Spinal cord (tissue), 10 donors: ENCODE data around the gene B4GALT5. TPM values are rescaled to one million over a fixed set of nuclear protein-coding genes. Genes with fewer than 3 reads are reported as not detected.
A peak's percentile ranks its signal among the peaks of the same experiment; 100 is the strongest.

Experiments used
- DNase-seq, 6 donors: peaks; one replicate each; pipeline versions ENCODE4 v3.0.0 to v3.0.0-alpha.2; 2013 to 2015; ENCODE audit warnings: low spot score in 6 of 6, low read depth in 4 of 6
- H3K27ac ChIP-seq: one replicate; pipeline ENCODE4 v1.5.1; 2013; ENCODE audit warnings: low read depth, low read length, control low read depth
- H3K27me3 ChIP-seq: one replicate; pipeline ENCODE4 v1.6.1; 2013; ENCODE audit warnings: low read length; ENCODE audit not compliant: control insufficient read depth, insufficient read depth
- H3K36me3 ChIP-seq: one replicate; pipeline ENCODE4 v1.6.1; 2013; ENCODE audit warnings: low read length; ENCODE audit not compliant: control insufficient read depth, insufficient read depth
- H3K4me1 ChIP-seq: one replicate; pipeline ENCODE4 v1.6.1; 2013; ENCODE audit warnings: low read length; ENCODE audit not compliant: control insufficient read depth, insufficient read depth
- H3K4me3 ChIP-seq: one replicate; pipeline ENCODE4 v1.5.1; 2013; ENCODE audit warnings: low read depth, low read length, control low read depth
- H3K9me3 ChIP-seq: one replicate; pipeline ENCODE4 v1.6.1; 2013; ENCODE audit warnings: low read length; ENCODE audit not compliant: control insufficient read depth, insufficient read depth
- WGBS: methylation state at CpG from one replicate; pipeline ENCODE4 v1.1.5; 2013; ENCODE audit warnings: missing lambda C conversion rate; ENCODE audit not compliant: insufficient coverage; 5-methylcytosine and 5-hydroxymethylcytosine counted together
- polyA plus RNA-seq, 2 donors: library from polyadenylated mRNA; unstranded; fragments of 120-200 nt; gene quantifications; one replicate each; pipeline ENCODE4 v1.2.1, GENCODE V29; 2013; ENCODE audit not compliant: insufficient read length in 2 of 2
- total RNA-seq, 2 donors: library from RNA; depleted of rRNA in 1 of 2; stranded (reverse); fragments of 120-200 nt in 1 of 2; fragments of >200 nt in 1 of 2; gene quantifications; one replicate each; pipeline versions ENCODE4 v1.2.3 to v1.2.4, GENCODE V29; 2013 to 2014
- donor health status: healthy.

The B4GALT5 gene
- total and polyA plus RNA-seq, 4 donors, result 29.6 to 67.9 (median 58.1) TPM

DNA sequence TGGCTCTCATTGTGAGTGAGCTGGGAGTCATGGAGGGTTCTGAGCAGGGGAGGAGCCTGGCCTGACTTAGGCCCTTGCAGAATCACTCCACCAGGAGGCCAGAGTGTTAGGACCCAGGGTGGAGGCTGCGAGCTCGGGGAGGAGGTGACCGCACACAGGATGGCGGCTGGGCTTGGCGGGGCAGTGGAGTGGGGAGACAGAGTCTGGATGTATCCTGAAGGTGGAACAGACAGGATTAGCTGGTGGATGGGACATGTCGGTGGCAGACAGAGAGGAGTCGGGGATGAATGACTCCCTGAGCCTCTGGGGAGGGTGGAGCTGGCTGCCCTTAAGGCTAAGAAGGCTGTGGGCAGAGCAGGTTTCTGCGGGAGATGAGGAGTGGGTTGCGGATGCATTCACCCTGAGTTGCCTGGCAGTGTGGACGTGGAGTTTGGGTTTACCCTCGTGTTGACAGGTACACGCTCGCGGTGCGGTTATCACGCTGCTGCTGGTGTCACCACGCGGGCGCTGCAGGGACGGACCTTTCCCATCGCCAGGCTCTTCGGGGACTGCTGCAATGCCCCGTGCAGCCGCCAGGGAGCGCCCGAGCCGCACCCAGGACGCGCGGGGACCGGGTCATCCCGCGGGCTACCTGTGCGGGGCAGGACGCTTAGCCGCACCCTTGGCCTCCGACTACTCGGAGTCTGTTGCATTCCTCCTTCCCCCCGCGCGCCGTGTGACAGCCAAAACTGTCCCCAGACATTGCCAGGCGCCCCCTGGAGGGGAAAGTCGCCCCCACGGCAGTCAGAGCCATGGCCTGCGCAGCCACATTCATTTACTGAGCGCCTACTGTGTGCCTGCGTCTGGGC is 102.8 kb downstream of the B4GALT5 start:
- 13% methylated on average over 48 of the region's 48 CpGs for WGBS
- H3K9me3 ChIP-seq, result no peaks in the 10 kb centered on the region
- H3K27ac ChIP-seq, result no peak overlapping the region
- H3K4me3 ChIP-seq, result no peak overlapping the region
- H3K4me1 ChIP-seq, result peaks cover 24% of the 10 kb centered on the region
- DNase-seq, result peak in 2 of 6 donors; percentile 75 to 76
- peaks cover 3% of the 10 kb centered on the region for H3K27me3 ChIP-seq
- H3K36me3 ChIP-seq, result no peaks in the 10 kb centered on the region

GRCh38 chr20:49608752-49609670 is 104.7 kb downstream of the B4GALT5 start:
- DNase-seq, result peak in 2 of 6 donors; percentile 72 to 84
- Histone ChIP-seq H3K4me1 (peaks cover 28% of the 10 kb centered on the region), H3K9me3 (no peaks in the 10 kb centered on the region), H3K4me3 (no peak overlapping the region), H3K27me3 (peaks cover 3% of the 10 kb centered on the region), H3K27ac (no peak overlapping the region), H3K36me3 (no peaks in the 10 kb centered on the region)
- WGBS, result 2% methylated on average over 14 of the region's 17 CpGs

DNA sequence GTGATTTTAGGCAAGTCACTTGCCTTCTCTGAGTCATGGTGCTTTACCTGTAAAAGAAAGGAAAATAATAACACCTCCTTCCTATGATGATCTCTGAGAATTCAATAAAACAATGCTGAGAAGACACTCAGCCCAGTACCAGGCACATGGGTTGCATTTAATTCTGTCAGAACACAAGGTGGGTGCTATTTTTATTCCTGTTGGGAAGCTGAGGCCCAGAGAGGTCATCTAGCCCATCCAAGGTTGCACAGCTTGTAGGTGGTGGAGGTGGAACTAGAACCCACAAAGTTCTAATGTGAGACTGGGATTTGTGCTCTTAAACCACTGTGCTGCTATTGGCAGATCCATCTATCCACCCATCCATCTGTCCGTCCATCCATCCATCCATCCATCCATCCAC is 106.1 kb downstream of the B4GALT5 start:
- H3K36me3 ChIP-seq, result no peaks in the 10 kb centered on the region
- H3K4me1 ChIP-seq, result peaks cover 26% of the 10 kb centered on the region
- DNase-seq, result no peak
- peaks cover 3% of the 10 kb centered on the region for H3K27me3 ChIP-seq
- no peak overlapping the region for H3K27ac ChIP-seq
- no peaks in the 10 kb centered on the region for H3K9me3 ChIP-seq
- no peak overlapping the region for H3K4me3 ChIP-seq
- WGBS, result 100% methylated on average over 1 of the region's 1 CpG

- H3K27ac ChIP-seq, result no peak overlapping the region
- WGBS, result 52% methylated on average over 11 of the region's 11 CpGs
Measured at GRCh38 chr20:49603209-49603627, 110.5 kb downstream of the B4GALT5 start.

DNA sequence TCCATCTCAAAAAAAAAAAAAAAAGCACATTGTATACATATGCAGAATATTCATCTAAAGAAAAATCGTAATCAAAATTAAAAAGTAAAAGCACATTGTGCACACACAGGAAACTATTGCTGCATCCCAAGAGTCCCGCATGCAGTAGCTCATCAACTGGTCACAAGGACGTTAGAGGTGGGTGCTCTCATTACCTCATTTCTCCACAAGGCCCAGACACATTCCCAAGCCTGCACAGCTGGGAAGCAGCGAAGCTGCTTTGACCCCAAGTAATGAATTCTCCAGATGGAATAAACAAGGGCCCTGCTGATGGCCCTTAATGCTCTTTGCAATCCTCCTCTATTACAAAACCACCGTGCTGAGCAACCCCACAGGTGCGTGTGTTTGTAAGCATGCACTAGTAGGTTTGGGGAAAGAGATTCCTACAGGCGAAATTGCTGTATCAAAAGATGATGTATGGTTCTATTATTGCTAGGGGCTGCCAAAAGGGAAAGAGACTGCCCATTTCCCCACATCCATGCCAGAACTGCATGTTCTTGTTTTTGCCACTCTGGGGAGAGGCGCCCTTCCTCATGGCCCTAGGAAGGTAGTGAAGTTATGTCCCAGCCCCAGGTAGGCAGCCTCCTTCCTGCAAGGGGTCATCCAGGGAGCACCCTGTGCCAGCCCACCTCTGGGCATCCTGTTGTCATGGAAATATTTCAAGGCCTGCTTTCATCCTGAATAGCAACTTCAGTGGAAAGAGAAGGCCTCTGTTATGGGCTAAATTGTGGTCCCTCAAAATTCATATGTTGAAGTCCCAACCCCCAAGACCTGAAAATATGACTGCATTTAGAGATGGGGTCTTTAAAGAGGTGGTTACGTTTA is 111.1 kb downstream of the B4GALT5 start:
- peaks cover 9% of the 10 kb centered on the region for H3K4me1 ChIP-seq
- no peaks in the 10 kb centered on the region for H3K9me3 ChIP-seq
- WGBS, result 87% methylated on average over 5 of the region's 9 CpGs
- H3K36me3 ChIP-seq, result no peaks in the 10 kb centered on the region
- no peak overlapping the region for H3K4me3 ChIP-seq
- no peak overlapping the region for H3K27ac ChIP-seq
- no peaks in the 10 kb centered on the region for H3K27me3 ChIP-seq
- DNase-seq, result no peak

More at GRCh38 chr20:49603209-49603627, 110.5 kb downstream of the B4GALT5 start:
- Histone ChIP-seq H3K36me3 (no peaks in the 10 kb centered on the region), H3K4me3 (no peak overlapping the region), H3K9me3 (no peaks in the 10 kb centered on the region), H3K27me3 (no peaks in the 10 kb centered on the region), H3K4me1 (peaks cover 9% of the 10 kb centered on the region)
- peak in 2 of 6 donors; percentile 36 to 39 for DNase-seq

GRCh38 chr20:49601153-49601924 is 112.3 kb downstream of the B4GALT5 start:
- H3K9me3 ChIP-seq, result no peaks in the 10 kb centered on the region
- no peak for DNase-seq
- WGBS, result 87% methylated on average over 5 of the region's 5 CpGs

DNA sequence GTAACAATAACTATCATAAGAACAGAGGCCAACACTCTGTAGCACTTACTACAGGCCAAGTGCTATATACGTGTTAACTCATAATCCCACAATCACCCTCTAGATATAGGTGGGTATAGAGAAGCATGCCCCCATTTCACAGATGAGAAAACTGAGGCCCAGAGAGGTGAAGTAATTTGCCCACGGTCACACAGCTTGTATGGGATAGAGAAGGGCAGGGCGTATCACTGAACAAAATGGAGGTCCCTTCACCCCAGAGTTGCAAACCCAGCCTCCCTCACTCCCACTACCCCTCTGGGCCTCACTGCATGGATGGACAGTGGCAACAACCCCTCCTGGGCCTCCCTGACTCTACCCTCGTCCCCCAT is 113.9 kb downstream of the B4GALT5 start:
- no peak overlapping the region for H3K27ac ChIP-seq
- H3K4me1 ChIP-seq, result peaks cover 9% of the 10 kb centered on the region
- no peak overlapping the region for H3K4me3 ChIP-seq
- H3K36me3 ChIP-seq, result no peaks in the 10 kb centered on the region
- DNase-seq, result no peak
- H3K27me3 ChIP-seq, result no peaks in the 10 kb centered on the region
- H3K9me3 ChIP-seq, result no peaks in the 10 kb centered on the region
- WGBS, result 67% methylated on average over 1 of the region's 4 CpGs

More at GRCh38 chr20:49601153-49601924, 112.3 kb downstream of the B4GALT5 start:
- Histone ChIP-seq H3K36me3 (no peaks in the 10 kb centered on the region), H3K27me3 (no peaks in the 10 kb centered on the region), H3K4me3 (no peak overlapping the region), H3K4me1 (peaks cover 10% of the 10 kb centered on the region), H3K27ac (no peak overlapping the region)

GRCh38 chr20:49597825-49598395 is 115.8 kb downstream of the B4GALT5 start:
- H3K4me3 ChIP-seq, result no peak overlapping the region
- DNase-seq, result no peak
- 100% methylated on average over 1 of the region's 4 CpGs for WGBS
- H3K27me3 ChIP-seq, result no peaks in the 10 kb centered on the region
- H3K27ac ChIP-seq, result no peak overlapping the region
- no peaks in the 10 kb centered on the region for H3K9me3 ChIP-seq
- H3K36me3 ChIP-seq, result no peaks in the 10 kb centered on the region
- peaks cover 9% of the 10 kb centered on the region for H3K4me1 ChIP-seq
